MM.1S (cell line): ENCODE results near the gene TBATA.

Experiments
- CTCF ChIP-seq: fragments of 300-600 bp; sonication (generic); IDR thresholded peaks from 2 replicates; pipeline ENCODE4 v1.5.1; 2016; ENCODE audit warnings: antibody characterized with exemption, low read length, mixed read lengths
- EZH2 ChIP-seq: fragments of 300-600 bp; sonication (generic); optimal IDR thresholded peaks from 2 replicates; pipeline ENCODE3; 2017; ENCODE audit warnings: low read depth, mild to moderate bottlenecking, antibody characterized with exemption, low read length, mixed read lengths

GRCh38 chr10:70786799-70787415 is 1.7 kb upstream of the TBATA start:
- TF ChIP-seq CTCF (no peak), EZH2 (no peak)
